GM18909 (cell line): ENCODE results near the gene SMAD5.

Source experiments
- ATAC-seq: cut with Tn5 transposase; IDR thresholded peaks from one replicate; pipeline ENCODE4 v1.9.1; 2021; ENCODE audit warnings: mild to moderate bottlenecking; ENCODE audit not compliant: unreplicated experiment, poor library complexity

SMAD5 gene

DNA sequence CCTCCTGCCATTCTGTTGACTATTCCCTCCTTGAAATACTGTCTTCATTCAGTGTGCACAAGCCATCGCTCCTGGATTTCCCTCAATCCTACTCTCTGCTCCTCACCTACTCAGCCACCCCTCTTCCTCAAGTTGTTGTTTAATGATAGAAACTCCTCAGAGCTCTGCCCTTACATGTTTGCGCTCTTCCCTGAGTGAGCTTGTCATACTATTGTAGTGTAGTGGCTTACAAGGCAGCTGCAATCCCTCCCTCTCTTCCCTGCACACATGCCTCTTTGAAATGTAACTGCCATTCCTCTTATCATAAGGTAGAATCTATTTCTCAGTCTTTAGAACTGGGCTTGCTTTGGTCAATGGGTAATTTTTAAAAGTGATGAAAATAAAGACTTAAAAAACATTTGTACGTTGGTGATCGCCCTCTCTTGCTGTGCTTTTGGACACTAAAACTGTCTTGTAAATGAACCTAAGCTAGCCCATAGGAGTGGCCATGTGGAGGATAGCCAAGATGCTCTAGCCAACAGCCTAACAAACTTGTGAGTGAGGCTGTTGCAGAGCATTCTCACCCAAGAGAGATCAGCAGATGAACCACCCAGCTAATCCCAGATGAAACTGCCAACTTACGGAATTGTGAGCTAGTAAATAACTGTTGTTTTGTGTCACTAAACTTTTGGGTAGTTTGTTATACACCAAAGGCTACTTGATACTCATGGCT is 18.1 kb upstream of the SMAD5 start:
- no peak for ATAC-seq

DNA sequence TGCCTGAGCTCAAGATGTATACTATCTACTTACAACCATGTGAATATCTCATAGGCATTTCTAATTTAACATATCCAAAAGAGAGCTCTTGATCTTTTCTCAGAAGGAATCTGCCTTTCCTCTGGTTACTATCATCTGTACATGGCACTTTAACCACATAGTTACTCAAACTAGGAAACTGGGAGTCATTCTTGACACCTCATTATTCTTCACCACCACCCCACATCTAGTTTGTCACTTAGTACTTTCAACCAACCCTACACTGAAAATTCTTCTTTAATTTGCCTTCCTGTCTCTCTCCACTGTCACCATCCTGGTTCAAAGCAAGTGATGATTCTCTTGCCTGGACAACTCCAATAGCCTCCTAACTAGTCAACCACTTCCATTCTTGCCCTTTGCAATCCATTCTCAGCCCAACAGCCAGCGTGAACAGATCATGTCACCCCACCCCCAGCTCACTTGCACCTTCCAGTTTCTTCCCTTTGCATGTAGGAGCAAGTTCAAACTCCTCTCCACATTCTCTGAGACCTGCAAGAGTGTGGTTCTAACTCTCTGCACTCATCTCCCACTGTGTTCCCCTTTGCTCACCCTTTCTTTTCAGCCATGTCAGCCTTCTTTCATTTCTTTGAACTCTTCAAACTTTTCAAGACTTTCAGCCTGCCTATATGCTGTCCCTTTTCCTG is 17.3 kb upstream of the SMAD5 start:
- ATAC-seq: no peak

DNA sequence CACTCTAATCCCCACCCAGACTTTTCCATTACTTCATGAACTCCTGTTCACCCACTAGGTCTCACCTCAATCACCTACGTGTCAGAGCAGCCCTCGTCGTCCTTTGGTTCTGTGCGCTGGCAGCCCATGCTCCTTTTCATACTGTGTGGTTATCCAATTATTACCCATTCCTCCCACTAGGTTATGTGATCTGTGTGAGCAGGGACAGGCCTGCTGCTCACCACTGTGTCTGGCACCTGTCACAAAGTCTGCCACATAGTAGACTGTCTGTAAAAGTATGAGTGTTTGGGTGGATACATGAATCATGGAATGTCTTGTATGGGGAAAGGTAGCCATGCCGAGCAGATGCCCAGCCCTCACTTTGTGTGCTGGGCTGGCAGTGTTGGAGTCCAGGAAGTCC is 12.1 kb upstream of the SMAD5 start:
- no peak for ATAC-seq

DNA sequence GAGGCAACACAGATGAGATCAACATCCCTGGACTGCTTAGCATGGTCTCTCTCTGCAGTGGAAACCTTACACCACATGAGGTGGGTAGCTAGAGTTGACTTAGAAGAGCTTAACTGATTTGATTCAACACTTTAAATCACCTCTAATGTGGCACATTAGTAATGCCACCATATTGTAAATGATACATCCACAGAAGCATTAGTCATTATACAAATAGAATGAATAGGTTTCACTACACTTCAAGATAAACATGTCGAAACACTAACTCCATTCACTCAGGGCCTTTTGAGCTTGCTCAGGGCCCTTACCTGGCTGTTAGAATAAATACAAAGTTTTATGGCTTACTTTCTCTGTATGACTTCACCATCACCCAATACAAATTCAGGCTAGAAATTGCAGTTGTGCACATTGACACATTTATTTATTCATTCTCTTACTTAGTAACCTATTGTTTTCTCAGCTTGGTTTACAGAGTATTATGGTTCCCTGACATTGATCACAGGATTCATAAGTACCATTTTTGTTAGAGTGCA is 9.3 kb upstream of the SMAD5 start:
- no peak for ATAC-seq

DNA sequence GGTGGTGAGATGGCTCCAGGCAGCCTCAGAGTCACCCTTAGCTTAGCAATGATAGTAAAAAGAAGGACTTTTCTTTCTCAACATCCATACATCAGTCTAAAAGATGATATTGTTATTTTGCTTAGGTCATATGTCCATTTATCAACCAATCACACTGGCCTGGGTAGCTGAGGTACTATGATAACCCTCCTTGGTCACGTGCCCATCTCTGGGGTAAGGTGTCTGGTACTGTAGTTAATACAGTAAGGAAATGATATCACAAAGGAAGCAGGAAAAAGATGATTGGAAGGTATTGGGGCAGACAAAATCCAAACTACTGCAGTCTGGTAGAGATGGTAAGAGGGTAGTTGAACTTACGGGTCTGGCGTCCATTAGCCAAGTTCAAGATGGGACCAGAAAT is 5.1 kb upstream of the SMAD5 start:
- ATAC-seq: no peak

DNA sequence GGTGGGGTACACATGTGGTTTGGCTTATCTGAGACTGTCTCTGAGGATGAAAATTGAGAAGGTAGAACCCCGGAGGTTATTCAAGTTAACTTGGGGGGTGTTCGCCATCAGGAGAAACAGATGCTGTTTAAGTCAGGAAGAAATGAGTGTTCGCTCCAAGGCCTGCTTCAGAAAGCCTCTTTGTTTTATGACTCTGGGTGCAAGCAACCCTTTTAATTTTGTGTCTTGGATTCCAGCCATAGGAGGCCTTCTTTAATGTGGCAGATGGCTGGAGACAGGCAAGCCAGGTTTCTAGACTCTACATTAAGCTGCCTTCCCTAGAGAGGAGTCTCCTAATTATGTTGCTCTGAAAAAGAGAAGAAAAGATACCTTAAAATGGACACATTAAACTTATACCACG is 4.2 kb upstream of the SMAD5 start:
- ATAC-seq: no peak

DNA sequence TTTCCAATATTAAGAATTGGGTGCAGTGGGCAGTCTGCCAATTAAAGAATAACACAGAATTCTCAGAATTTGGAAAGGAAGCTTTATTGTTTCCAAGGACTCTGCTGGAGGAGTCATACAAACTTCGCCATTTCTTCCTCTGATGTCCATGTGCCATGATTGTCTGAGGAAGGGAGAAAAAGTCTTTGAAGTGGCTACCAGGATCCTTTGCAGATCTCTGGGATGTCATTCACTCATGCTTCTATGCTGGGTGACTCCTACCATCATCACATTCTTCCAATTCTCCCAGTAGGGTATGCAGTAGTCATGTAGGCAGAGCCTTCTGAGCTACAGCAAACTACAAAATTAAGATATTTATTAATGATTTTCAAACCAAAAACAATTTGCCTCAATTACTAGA is 3.2 kb upstream of the SMAD5 start:
- no peak for ATAC-seq

DNA sequence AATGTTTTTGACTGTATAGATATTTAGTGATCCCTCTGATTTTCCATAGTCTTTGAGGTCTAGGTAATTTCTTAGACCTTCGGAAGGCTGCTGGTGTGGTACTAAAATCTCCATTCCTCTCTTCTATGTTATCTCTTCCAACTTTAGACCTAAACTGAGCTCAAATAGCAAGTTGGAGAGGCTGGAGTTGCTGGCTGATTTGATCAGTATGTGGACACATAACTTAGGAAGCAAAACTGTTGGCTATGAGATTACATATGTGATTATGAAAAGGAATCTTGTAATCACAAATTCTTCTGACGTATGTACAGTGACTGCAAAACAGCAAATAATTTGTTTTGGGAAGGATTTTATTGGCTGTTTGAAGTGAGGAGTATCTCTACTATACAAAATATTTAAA is 2.1 kb upstream of the SMAD5 start:
- no peak for ATAC-seq

DNA sequence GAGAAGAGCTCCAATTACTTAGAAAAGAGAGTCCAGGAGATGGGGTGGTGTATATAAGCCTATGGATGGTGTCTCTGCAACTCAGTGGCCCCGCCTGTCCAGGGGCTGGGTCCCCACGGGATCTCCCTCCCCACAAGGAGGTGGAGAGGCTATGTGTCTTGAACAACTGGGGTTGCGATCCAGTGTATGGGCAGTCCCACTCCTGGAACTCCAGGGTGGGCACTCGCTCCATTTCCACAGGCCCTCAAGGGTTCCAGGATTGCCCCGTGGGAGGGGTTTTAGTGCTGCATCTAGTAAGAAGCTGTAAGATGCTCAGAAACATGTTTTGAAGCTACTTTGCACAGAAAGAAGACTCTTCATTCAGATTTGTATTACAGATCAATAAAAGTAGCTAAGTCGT is 558 bp upstream of the SMAD5 start:
- ATAC-seq: peak; percentile 7

DNA sequence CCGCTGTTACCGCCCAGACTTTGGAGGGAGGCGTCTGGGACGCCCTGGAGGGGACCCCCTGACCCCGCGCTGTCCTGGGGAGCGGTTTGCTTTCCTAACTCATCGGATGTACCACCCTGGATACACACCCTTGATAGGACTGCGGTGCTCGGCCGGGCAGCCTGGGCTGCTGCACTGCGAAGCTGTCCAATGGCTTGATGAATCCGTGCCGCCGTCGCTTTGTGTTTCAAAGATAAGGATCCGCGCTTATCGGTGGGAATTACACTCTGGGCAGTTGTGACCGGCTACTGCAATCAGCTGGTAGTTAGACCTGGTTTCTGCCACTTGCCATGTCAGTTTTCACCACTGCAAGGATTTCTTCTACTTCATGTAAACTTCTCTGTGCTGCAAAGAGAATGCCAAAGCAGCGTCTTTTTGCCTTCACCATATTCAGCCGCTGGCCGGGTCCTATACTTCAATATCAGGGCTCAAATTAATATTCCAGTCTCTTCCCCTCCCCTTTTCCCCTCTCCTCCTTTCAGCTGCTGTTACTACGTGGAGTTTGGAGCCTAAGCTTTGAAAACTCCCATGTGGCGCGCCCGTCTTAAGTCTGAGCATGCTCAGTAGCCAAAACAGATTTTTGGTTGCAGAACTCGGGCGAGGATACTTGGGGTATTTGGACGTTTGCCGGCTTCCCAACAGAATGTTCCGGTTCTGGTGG is 727 bp downstream of the SMAD5 start:
- peak; percentile 41 for ATAC-seq

DNA sequence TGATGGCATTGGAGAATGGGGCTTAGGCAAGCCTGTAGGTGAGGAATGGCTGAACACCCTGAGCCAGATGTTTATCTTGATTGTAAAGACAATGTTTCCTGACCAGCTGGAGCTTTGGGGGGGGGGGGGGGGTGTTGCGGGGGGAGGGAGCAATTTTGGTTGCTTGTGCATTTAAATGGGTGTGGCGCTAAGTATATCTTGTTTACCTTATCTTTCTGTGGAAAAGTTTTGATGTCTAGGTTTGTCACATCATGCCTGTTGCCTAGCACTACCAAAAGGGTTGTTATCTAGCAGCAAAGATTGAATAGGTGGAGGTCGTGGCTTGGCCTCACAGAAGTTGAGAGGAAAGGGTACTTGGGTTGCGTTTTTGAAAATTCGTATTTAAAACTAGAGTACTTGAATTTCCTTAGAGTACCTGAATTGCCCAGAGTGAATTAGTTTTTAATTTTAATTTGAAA is 1.3 kb downstream of the SMAD5 start:
- ATAC-seq: no peak

DNA sequence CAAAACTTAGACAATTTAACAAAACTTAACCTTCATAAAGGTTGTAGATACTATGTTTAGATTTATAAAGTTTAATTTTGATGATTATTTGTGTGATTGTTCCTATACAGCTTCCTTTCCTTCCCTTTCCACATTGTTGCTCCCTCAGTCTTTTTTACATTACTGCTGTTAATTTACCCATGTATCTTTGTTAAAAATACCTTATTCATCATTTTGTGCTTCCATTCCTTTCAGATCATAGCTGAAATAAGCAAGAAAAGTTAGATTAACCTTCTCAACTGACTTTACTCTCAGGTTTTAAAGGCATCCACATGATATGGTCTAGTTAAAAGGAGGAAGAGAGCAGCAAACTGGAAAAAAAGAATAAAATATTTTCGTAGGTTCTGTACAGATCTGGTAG is 2.0 kb downstream of the SMAD5 start:
- no peak for ATAC-seq

DNA sequence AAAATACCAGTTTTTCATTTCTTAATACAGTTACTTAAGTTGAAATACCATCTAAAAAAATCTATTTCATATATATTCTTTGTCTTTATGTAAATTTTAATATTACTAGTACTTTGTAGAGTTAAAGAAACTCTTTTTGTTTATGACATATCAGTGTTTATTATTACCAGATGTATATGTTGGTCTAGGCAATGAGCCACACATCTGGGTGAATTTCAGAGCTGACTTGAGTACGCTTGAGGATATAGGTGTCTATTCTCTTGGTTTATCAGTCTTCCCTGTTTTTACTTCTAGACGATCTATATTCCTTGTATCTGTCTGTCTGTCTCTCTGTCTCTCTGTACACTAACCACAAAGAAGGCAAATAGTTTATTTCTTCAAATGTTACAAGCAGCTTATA is 2.9 kb downstream of the SMAD5 start:
- no peak for ATAC-seq

DNA sequence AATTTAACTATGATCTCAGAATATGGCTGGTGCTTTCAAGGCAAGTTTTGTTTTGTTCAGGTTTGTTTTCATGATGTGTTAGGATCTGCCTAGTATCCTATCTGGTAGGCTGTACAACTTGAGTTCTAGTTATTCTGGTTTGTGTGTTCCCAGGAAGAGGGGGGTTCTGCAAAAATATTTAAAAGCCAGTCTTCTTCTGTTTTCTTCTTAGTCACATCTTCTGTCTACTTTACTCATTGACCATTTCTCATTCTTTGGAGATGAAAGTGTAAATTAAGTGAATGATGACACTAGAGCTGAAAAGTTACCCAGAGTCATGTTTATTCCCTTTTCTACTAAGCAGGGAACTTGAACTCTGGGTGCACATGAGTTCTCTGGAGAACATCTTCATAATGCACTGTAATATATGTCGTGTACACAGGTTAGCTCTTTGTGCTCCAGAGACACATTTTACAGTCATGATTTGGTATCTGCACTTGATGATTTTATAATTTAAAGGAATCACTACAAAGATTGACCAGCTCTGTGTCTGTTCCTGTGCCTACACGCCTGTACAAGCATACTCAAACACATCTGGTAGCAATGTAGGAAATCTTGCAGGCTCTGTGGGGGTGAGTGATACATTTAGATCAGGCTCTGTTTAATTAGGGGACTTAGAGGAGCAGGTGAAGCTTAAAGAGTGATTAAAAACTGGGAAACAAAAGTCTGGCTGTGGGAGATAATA is 5.0 kb downstream of the SMAD5 start:
- ATAC-seq: no peak

DNA sequence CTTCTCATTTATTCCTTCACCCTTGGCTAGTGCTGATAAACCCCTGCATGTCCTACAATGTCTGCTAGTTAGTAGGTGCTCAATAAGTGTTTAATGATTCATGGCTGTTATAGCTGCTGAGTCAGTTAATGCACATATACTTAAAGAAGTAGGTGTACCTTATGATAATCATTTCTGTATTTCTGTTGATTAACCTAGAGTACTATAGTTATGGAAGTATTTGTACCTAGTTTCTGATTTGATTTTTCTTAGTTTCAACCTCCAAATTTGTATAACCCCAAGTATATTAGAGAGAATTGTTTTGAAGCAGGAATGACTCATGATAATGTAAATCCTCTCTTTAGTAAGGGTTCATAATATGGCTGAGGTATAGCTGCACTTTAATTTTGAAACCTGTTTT is 8.9 kb downstream of the SMAD5 start:
- peak; percentile 82 for ATAC-seq

DNA sequence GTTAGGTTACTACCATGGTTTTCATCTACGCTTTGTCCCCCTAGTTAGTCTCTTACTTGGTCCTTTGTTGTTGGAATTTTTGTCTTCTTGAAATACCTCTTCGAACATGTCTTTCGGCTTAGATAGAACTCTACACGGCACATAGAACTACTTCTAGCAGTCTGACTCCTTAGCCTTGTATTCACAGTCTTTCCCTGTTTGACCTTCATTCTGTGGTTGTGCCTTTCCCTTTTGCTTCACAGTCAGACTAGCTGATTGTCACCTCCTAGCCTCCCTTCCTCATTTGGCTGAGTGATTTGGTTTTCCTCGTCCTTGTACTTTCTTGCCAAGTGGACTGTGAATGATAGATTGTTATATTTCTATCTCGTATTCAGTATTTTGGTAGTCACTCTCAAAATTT is 10.7 kb downstream of the SMAD5 start:
- no peak for ATAC-seq

DNA sequence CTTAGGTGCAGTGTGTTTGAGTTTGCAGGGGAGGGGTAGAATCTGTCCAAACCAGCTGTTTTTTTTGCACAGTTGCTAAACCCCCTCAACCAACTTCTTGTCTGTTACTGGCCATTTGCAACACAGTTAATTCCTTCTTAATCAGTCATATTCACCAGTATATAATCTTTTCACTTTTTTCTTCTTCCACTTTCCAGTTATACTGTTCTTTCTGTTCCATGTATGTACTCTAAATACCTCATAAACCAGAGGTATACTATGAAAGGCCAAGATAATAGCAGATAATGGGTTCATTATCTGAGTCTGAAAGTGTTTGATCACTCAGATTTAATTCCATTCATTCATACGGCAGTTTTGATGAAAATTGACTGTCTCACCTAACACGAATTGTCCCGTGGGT is 11.1 kb downstream of the SMAD5 start:
- ATAC-seq: no peak

DNA sequence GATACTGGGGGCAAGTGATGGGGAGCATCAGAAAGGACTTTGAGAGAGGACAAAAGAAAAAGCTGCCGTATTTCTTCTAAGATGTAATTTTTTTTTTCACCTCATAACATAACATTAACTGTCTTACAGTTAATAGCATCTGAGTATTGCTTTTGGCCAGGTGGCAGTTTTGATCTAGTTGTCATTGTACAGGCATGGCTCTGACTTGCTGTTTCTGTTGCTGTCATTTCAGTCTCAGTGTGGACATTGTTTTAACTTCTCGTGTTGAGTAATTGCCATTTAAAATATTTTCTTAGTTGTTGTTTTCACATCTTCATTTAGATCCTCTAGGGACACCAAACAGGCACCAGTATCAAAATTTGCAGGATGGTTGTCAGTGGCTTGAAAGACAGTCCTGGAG is 12.4 kb downstream of the SMAD5 start:
- ATAC-seq: peak; percentile 60

DNA sequence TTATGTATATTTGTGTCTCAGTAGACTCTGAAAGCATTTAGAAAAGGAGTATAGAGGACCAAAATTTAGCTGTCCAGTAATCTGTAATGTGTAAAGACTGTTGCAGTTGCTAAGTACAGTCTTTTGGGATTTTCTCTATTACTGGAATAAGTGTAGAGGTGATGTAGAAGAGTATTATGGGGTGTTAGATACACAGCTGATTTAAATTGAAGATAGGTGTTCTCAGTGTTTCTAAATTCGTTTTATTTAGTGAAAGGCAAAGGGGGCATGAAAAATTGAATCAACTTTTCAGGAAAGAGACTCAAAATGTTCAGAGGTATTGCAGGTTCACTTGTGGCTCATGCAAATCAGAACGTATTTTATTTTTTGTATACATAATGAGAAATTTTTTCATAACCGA is 13.6 kb downstream of the SMAD5 start:
- no peak for ATAC-seq

DNA sequence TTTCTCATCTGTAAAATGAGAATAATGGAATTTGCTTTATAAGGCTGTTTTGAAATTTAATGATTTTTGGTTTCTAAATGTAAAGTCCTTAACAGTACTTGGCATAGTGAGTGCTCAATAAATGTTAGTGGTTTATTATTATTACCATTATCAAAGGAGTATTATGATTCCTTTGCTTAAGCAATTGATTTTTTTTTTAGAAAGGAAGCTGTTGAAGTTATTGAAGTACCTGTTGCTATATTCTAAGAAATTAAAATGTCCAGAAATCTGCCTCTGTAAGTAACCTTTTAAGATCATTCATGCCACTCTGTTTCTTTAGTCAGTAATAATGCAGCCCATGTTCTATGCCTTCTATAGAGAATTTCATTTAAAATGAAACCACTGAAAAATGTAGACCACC is 15.0 kb downstream of the SMAD5 start:
- no peak for ATAC-seq

DNA sequence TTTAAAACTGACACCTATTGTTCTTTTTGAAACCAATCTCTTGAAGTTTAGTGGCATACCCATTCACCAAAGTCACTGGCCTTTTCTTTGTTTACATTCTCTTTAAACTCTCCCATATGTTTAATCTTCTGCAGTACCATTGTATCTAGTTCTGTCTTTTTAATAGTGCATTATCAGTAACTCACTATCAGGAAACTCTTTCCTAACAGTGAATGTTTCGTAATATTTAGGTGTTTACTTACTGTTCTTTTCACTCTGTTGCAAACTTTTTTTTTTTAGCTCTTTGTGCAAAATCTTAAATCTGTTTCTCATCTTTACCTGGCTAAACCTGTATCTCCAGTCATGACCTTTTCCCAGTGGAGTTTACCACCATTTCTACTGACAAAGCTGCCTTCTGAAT is 17.2 kb downstream of the SMAD5 start:
- ATAC-seq: no peak
